GM18520 (cell line): Measurements from ENCODE around the gene P2RY2.
"Not testable (repeated sequence)": the region's sequence is repeated elsewhere in the genome, so short reads cannot be mapped to it uniquely, and the experiment has no call there.

Experiments used
- ATAC-seq: cut with Tn5 transposase; IDR thresholded peaks from one replicate; pipeline ENCODE4 v1.9.1; 2021; ENCODE audit not compliant: unreplicated experiment

P2RY2 gene

GRCh38 chr11:73226297-73227006 lies 8.4 kb downstream of the P2RY2 start:
- no peak for ATAC-seq

- no peak for ATAC-seq
These were observed 9.6 kb downstream of the P2RY2 start for GRCh38 chr11:73227571-73228211.

- no peak for ATAC-seq
These were observed 10.4 kb downstream of the P2RY2 start for GRCh38 chr11:73228268-73229134.

- no peak for ATAC-seq
These were observed 11.3 kb downstream of the P2RY2 start for GRCh38 chr11:73229321-73229895.

GRCh38 chr11:73229896-73230875 lies 12.1 kb downstream of the P2RY2 start:
- ATAC-seq, result no peak

- no peak for ATAC-seq
These were observed 12.8 kb downstream of the P2RY2 start for GRCh38 chr11:73230931-73231330.

GRCh38 chr11:73232487-73232886 lies 14.4 kb downstream of the P2RY2 start:
- not testable (repeated sequence) for ATAC-seq

- no peak for ATAC-seq
These were observed 15.1 kb downstream of the P2RY2 start for GRCh38 chr11:73233211-73233610.

GRCh38 chr11:73233692-73234470 lies 15.8 kb downstream of the P2RY2 start:
- ATAC-seq, result no peak

GRCh38 chr11:73234471-73235181 lies 16.5 kb downstream of the P2RY2 start:
- no peak for ATAC-seq

GRCh38 chr11:73235236-73235786 lies 17.2 kb downstream of the P2RY2 start:
- no peak for ATAC-seq

GRCh38 chr11:73236205-73236765 lies 18.2 kb downstream of the P2RY2 start:
- ATAC-seq, result no peak

- ATAC-seq, result no peak
These were observed 18.8 kb downstream of the P2RY2 start for GRCh38 chr11:73236854-73237253.

GRCh38 chr11:73237471-73238290 lies 19.6 kb downstream of the P2RY2 start:
- ATAC-seq, result no peak

GRCh38 chr11:73239111-73239521 lies 21.0 kb downstream of the P2RY2 start:
- ATAC-seq, result no peak

GRCh38 chr11:73239571-73240189 lies 21.6 kb downstream of the P2RY2 start:
- no peak for ATAC-seq
